ENCODE measurements around the gene MUC20. TPM values are rescaled to one million over a fixed set of nuclear protein-coding genes. Genes with fewer than 3 reads are reported as not detected.

Gene MUC20
- polyA plus RNA-seq, 1 donor from 2014 or later, result 3.0 TPM

- Histone ChIP-seq H3K27me3 (ENCODE audit: insufficient read depth, low read depth, low read length) (no peaks in the 10 kb centered on the region), H3K9me2 (ENCODE audit: insufficient read depth, low read length) (no peaks in the 10 kb centered on the region), H2AFZ (ENCODE audit: low read depth, low read length) (no peak overlapping the region), H3K4me3 (ENCODE audit: low read length) (no peak overlapping the region), H3K4me2 (ENCODE audit: low read length) (no peak overlapping the region), H4K20me1 (ENCODE audit: insufficient read depth) (no peaks in the 10 kb centered on the region), H3K27ac (ENCODE audit: low read length) (no peak overlapping the region), H3K36me3 (ENCODE audit: insufficient read depth, low read length) (no peaks in the 10 kb centered on the region), H3K79me2 (replicated peaks; ENCODE audit: insufficient read depth, low read length) (no peaks in the 10 kb centered on the region), H3K9ac (ENCODE audit: low read length) (no peak overlapping the region), H3K9me3 (ENCODE audit: low read length) (no peaks in the 10 kb centered on the region), H3F3A (ENCODE audit: insufficient read depth, low read length, poor library complexity, severe bottlenecking) (no peaks in the 10 kb centered on the region)
- TF ChIP-seq POLR2AphosphoS5 (IDR thresholded peaks at IDR 0.05) (no peak), REST (IDR thresholded peaks at IDR 0.05; ENCODE audit: borderline replicate concordance) (no peak), EZH2 (IDR thresholded peaks at IDR 0.05; ENCODE audit: borderline replicate concordance, insufficient read depth, low read length, poor library complexity, severe bottlenecking) (no peak)
Measured at GRCh38 chr3:195753581-195753980, 32.8 kb downstream of the MUC20 start.

GRCh38 chr3:195754141-195754540 is 33.4 kb downstream of the MUC20 start:
- H4K20me1 ChIP-seq (ENCODE audit: insufficient read depth), result no peaks in the 10 kb centered on the region
- TF ChIP-seq TAF1 (IDR thresholded peaks at IDR 0.05; ENCODE audit: low read depth) (no peak), REST (IDR thresholded peaks at IDR 0.05; ENCODE audit: borderline replicate concordance) (no peak), POLR2AphosphoS5 (IDR thresholded peaks at IDR 0.05) (no peak), EP300 (conservative IDR thresholded peaks at IDR 0.05; ENCODE audit: poor library complexity, severe bottlenecking) (no peak), RAD21 (conservative IDR thresholded peaks at IDR 0.05) (no peak), SMC3 (conservative IDR thresholded peaks at IDR 0.05; ENCODE audit: poor library complexity) (no peak), CTCF (IDR thresholded peaks at IDR 0.05; ENCODE audit: poor library complexity, severe bottlenecking) (no peak), EZH2 (IDR thresholded peaks at IDR 0.05; ENCODE audit: borderline replicate concordance, insufficient read depth, low read length, poor library complexity, severe bottlenecking) (no peak), MXI1 (conservative IDR thresholded peaks at IDR 0.05; ENCODE audit: poor library complexity, severe bottlenecking) (no peak)

More at GRCh38 chr3:195754141-195754540, 33.4 kb downstream of the MUC20 start:
- no peak overlapping the region for H3K27ac ChIP-seq (ENCODE audit: low read length)
- no peak overlapping the region for H3K9ac ChIP-seq (ENCODE audit: low read length)
- no peak overlapping the region for H3K4me3 ChIP-seq (ENCODE audit: low read length)
- no peaks in the 10 kb centered on the region for H3K9me3 ChIP-seq (ENCODE audit: low read length)
- no peaks in the 10 kb centered on the region for H3K79me2 ChIP-seq (replicated peaks; ENCODE audit: insufficient read depth, low read length)
- H3K9me2 ChIP-seq (ENCODE audit: insufficient read depth, low read length), result no peaks in the 10 kb centered on the region
- H3K4me2 ChIP-seq (ENCODE audit: low read length), result no peak overlapping the region
- no peaks in the 10 kb centered on the region for H3K36me3 ChIP-seq (ENCODE audit: insufficient read depth, low read length)
- no peaks in the 10 kb centered on the region for H3K27me3 ChIP-seq (ENCODE audit: insufficient read depth, low read depth, low read length)
- no peak overlapping the region for H2AFZ ChIP-seq (ENCODE audit: low read depth, low read length)
- H3F3A ChIP-seq (ENCODE audit: insufficient read depth, low read length, poor library complexity, severe bottlenecking), result no peaks in the 10 kb centered on the region
